IMR-90 (cell line): ENCODE data around the gene FNIP1. TPM values are rescaled to one million over a fixed set of nuclear protein-coding genes. Genes with fewer than 3 reads are reported as not detected.

Experiments used
- ATAC-seq: fragments of 200-7000 bp; cut with Tn5 transposase; 2 replicates; pipeline ENCODE4 v1.9.1; 2020; ENCODE audit warnings: low read depth, mild to moderate bottlenecking, moderate library complexity
- BruUV-seq: library from RNA; stranded (reverse); fragments of 400-500 nt; replicated peaks from 2 replicates; lab custom pipeline; 2021; lab: Mats Ljungman, UMichigan
- CTCF ChIA-PET: fragments of 300-600 bp; formaldehyde crosslinking; extraction: SDS; loops from one replicate; lab custom pipeline; 2021; ENCODE audit warnings: antibody characterized with exemption; lab: Yijun Ruan, JAX
- POLR2A ChIA-PET: fragments of 300-600 bp; sonication (Branson Sonifier 250); formaldehyde crosslinking; loops from one replicate; lab custom pipeline; 2022; ENCODE audit warnings: antibody characterized with exemption; ENCODE audit not compliant: unreplicated experiment; lab: Charles Lee
- DNase-seq: peaks from one replicate; pipeline ENCODE4 v3.0.0; 2013
- H2AFZ ChIP-seq: replicated peaks from 2 replicates; pipeline ENCODE3; 2013; ENCODE audit warnings: low read length, mild to moderate bottlenecking; ENCODE audit not compliant: poor library complexity
- H2AK5ac ChIP-seq: 2 replicates; pipeline ENCODE4 v1.6.1; 2013; ENCODE audit warnings: low read depth, low read length, inconsistent platforms
- H2AK9ac ChIP-seq: replicated peaks from 2 replicates; pipeline ENCODE3; 2013; ENCODE audit warnings: mild to moderate bottlenecking, low read depth, low read length, moderate library complexity; ENCODE audit not compliant: poor library complexity
- H2BK120ac ChIP-seq: 2 replicates; pipeline ENCODE4 v1.6.1; 2013; ENCODE audit warnings: low read depth, low read length, inconsistent platforms
- H2BK15ac ChIP-seq: 3 replicates; pipeline ENCODE4 v1.6.1; 2013; ENCODE audit warnings: low read depth, low read length, inconsistent platforms
- H2BK20ac ChIP-seq: 2 replicates; pipeline ENCODE4 v1.6.1; 2013; ENCODE audit warnings: low read depth, mild to moderate bottlenecking, inconsistent platforms, low read length, moderate library complexity
- H2BK5ac ChIP-seq: 2 replicates; pipeline ENCODE4 v1.6.1; 2013; ENCODE audit warnings: mild to moderate bottlenecking, low read depth, low read length, inconsistent platforms; ENCODE audit not compliant: poor library complexity, severe bottlenecking
- H3K14ac ChIP-seq: replicated peaks from 2 replicates; pipeline ENCODE4 v1.6.1; 2013; ENCODE audit warnings: low read depth, low read length, inconsistent platforms
- H3K18ac ChIP-seq: 2 replicates; pipeline ENCODE4 v1.6.1; 2013; ENCODE audit warnings: low read depth, low read length, control low read depth
- H3K23ac ChIP-seq: 2 replicates; pipeline ENCODE4 v1.6.1; 2013; ENCODE audit warnings: low read depth, low read length, inconsistent platforms
- H3K27ac ChIP-seq: 2 replicates; pipeline ENCODE4 v1.5.1; 2013; ENCODE audit warnings: mild to moderate bottlenecking, control low read depth, low read length; ENCODE audit not compliant: insufficient read depth
- H3K27me3 ChIP-seq: 2 replicates; pipeline ENCODE4 v1.6.1; 2013; ENCODE audit warnings: low read length; ENCODE audit not compliant: control insufficient read depth, insufficient read depth
- H3K36me3 ChIP-seq: 2 replicates; pipeline ENCODE4 v1.6.1; 2013; ENCODE audit warnings: low read length, mixed read lengths; ENCODE audit not compliant: control insufficient read depth, insufficient read depth
- H3K4ac ChIP-seq: 2 replicates; pipeline ENCODE4 v1.6.1; 2013; ENCODE audit warnings: low read depth, low read length, inconsistent platforms
- H3K4me1 ChIP-seq: 2 replicates; pipeline ENCODE4 v1.6.1; 2013; ENCODE audit warnings: low read length, mixed read lengths; ENCODE audit not compliant: control insufficient read depth, insufficient read depth
- H3K4me2 ChIP-seq: 2 replicates; pipeline ENCODE4 v1.6.1; 2013; ENCODE audit warnings: low read depth, mild to moderate bottlenecking, control low read depth, low read length, moderate library complexity
- H3K4me3 ChIP-seq: 2 replicates; pipeline ENCODE4 v1.5.1; 2013; ENCODE audit warnings: low read depth, mild to moderate bottlenecking, control low read depth, low read length, moderate library complexity; ENCODE audit not compliant: insufficient read depth
- H3K56ac ChIP-seq: 2 replicates; pipeline ENCODE4 v1.6.1; 2013; ENCODE audit warnings: low read length, inconsistent platforms; ENCODE audit not compliant: insufficient read depth; ENCODE audit errors: extremely low read depth
- H3K79me1 ChIP-seq, 2 experiments: 2 replicates each; pipeline ENCODE4 v1.6.1; 2013; ENCODE audit warnings: low read length in 2 of 2, inconsistent platforms in 1 of 2, low read depth in 1 of 2
- H3K9ac ChIP-seq: 2 replicates; pipeline ENCODE4 v1.6.1; 2013; ENCODE audit warnings: low read depth, low read length, control low read depth
- H3K9me1 ChIP-seq: 2 replicates; pipeline ENCODE4 v1.6.1; 2013; ENCODE audit warnings: low read length, inconsistent platforms; ENCODE audit not compliant: insufficient read depth
- H3K9me3 ChIP-seq: 2 replicates; pipeline ENCODE4 v1.6.1; 2013; ENCODE audit warnings: low read length; ENCODE audit not compliant: control insufficient read depth, insufficient read depth
- H4K20me1 ChIP-seq: 2 replicates; pipeline ENCODE4 v1.6.1; 2013; ENCODE audit warnings: low read length, inconsistent platforms; ENCODE audit not compliant: insufficient read depth
- H4K5ac ChIP-seq: 2 replicates; pipeline ENCODE4 v1.6.1; 2013; ENCODE audit warnings: mild to moderate bottlenecking, low read depth, low read length, control low read depth
- H4K8ac ChIP-seq, 2 experiments: 2 replicates each; pipeline ENCODE4 v1.6.1; 2013; ENCODE audit warnings: low read depth in 2 of 2, low read length in 2 of 2, control low read depth in 1 of 2, inconsistent platforms in 1 of 2
- H4K91ac ChIP-seq: 2 replicates; pipeline ENCODE4 v1.6.1; 2013; ENCODE audit warnings: low read depth, low read length, inconsistent platforms; ENCODE audit not compliant: insufficient read depth
- BHLHE40 ChIP-seq: fragments of 150-350 bp; IDR thresholded peaks from 2 replicates; pipeline ENCODE4 v1.6.1; 2016; ENCODE audit warnings: mild to moderate bottlenecking, low read depth, low read length
- MAZ ChIP-seq: IDR thresholded peaks from 2 replicates; pipeline ENCODE4 v1.6.1; 2012; ENCODE audit warnings: low read depth, mild to moderate bottlenecking, low read length, improper control_type of control experiment, moderate library complexity, borderline replicate concordance
- WGBS, 2 experiments: methylation state at CpG; one replicate each; pipeline versions ENCODE4 v1.1.5 to v1.1.7; 2013; ENCODE audit warnings: missing lambda C conversion rate in 2 of 2; ENCODE audit not compliant: insufficient read length in 1 of 2; ENCODE audit errors: extremely low coverage in 2 of 2; 5-methylcytosine and 5-hydroxymethylcytosine counted together
- dilution Hi-C: fragments of 300-500 bp; cut with HindIII; formaldehyde crosslinking; loops from one replicate; pipeline ENCODE4 v1.14.3; 2018; ENCODE audit warnings: low sequenced_read_pairs; ENCODE audit not compliant: unreplicated experiment
- in situ Hi-C: fragments of 300-500 bp; cut with MboI; formaldehyde crosslinking; loops from 3 replicates; pipeline ENCODE4 v1.14.3; 2019; ENCODE audit warnings: low sequenced_read_pairs, inconsistent platforms, mixed read lengths
- intact Hi-C: fragments of 100-400 bp; cut with micrococcal nuclease; formaldehyde crosslinking; loops from 2 replicates; pipeline ENCODE4 v1.10.0; 2022
- polyA plus RNA-seq, 3 experiments: library from polyadenylated mRNA; depleted of rRNA; stranded (reverse); fragments of >200 nt; gene quantifications; 2 replicates each; pipeline ENCODE4 v1.2.3, GENCODE V29; 2012; ENCODE audit warnings: low replicate concordance in 1 of 3
- total RNA-seq: library from RNA; depleted of rRNA; stranded (reverse); fragments of >200 nt; gene quantifications from 2 replicates; pipeline ENCODE4 v1.2.3, GENCODE V29; 2012

Gene FNIP1
- total and polyA plus RNA-seq, 2 of the 4 experiments (the other 2 are of a cell fraction), result 5.6 to 34.1 TPM

DNA sequence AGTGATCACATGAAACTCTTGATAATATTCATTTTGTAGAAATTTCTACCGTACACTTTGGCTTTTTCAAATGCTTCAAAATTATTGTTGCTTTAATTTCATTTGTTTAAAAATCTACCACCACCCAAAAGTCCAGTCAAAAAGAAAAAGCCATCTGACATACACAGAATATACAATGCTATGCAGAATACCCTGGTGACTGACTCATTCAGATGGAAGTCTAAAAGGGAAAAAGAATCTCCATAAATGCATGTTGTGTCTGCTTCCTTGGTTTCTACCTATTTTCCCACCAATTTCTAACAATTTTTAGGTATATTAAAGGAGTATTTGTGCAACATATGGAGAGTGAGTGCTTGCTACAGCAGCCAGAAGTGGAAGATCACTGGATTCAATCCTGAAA is 152.4 kb downstream of the FNIP1 start:
- Histone ChIP-seq H3K18ac (no peak overlapping the region), H3K36me3 (peaks cover 11% of the 10 kb centered on the region), H2AFZ (no peak overlapping the region), H3K79me1 (peaks cover 3 to 18% of the 10 kb centered on the region in 2 experiments; a peak in 3 of 4 replicates), H3K14ac (no peak overlapping the region), H4K5ac (no peak overlapping the region), H2BK5ac (peak overlapping the region; percentile 4), H3K27me3 (no peaks in the 10 kb centered on the region), H4K20me1 (no peaks in the 10 kb centered on the region), H2BK120ac (no peak overlapping the region), H3K4me2 (no peak overlapping the region), H3K4me3 (no peak overlapping the region), H2BK15ac (no peak overlapping the region), H2AK9ac (no peak overlapping the region), H3K9ac (no peak overlapping the region), H3K4me1 (no peaks in the 10 kb centered on the region), H3K9me3 (no peaks in the 10 kb centered on the region), H4K91ac (no peak overlapping the region), H2AK5ac (no peak overlapping the region), H3K56ac (no peak overlapping the region), H3K23ac (no peak overlapping the region), H3K27ac (no peak overlapping the region), H4K8ac (no peak overlapping the region), H3K9me1 (no peaks in the 10 kb centered on the region; the same call in 1 of the 2 replicates), H3K4ac (no peak overlapping the region), H2BK20ac (no peak overlapping the region)
- TF ChIP-seq MAZ (no peak), BHLHE40 (no peak)
- ChIA-PET CTCF (no interaction called here), POLR2A (no interaction called here)
- no CpG with 5 or more reads among the region's 1 CpG for WGBS, 2 experiments
- intact Hi-C loops (loop anchor here (10.0 kb wide), 1 partner anchor 210 kb away; no protein-coding TSS in a partner anchor), in situ Hi-C loops (no loop called here), dilution Hi-C loops (no loop called here)
- ATAC-seq (peak; percentile 29; the same call in 1 of the 2 replicates), DNase-seq (peak; percentile 23)
- no TSS peak for BruUV-seq
